Retinal pigment epithelial cell (primary cell): ENCODE measurements around the gene SF3B1.
A peak's percentile ranks its signal among the peaks of the same experiment; 100 is the strongest.
"Not testable (repeated sequence)": the region's sequence is repeated elsewhere in the genome, so short reads cannot be mapped to it uniquely, and the experiment has no call there.

Experiments
- DNase-seq: peaks from one replicate; pipeline ENCODE4 v3.0.0-alpha.2; 2010; ENCODE audit warnings: low read depth
- H3K4me3 ChIP-seq: 2 replicates; pipeline ENCODE4 v1.5.1; 2011; ENCODE audit warnings: mild to moderate bottlenecking, low read length, control low read depth, moderate library complexity
- TF ChIP-seq, protein P1 (sequence below): conservative IDR thresholded peaks from 2 replicates; pipeline ENCODE4 v1.5.1; 2011; ENCODE audit warnings: low read depth, low read length, control low read depth, inconsistent platforms

Gene SF3B1

DNA sequence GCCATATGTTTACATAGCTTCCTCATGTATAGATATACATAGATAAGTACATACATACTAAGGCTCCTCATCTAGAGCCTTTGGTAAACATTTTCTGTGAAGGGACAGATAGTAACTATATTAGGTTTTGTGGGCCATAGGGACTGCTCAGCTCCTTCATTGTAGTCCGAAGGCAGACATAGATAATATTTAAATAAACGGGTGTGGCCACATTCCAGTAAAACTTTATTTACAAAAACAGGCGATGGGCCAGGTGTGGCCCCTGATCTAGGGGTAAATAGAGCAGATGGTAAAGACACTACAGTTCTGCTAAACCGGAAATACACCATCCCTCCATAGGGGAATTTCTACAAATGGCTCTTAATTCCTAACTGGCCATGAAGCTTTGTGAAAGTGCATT lies 25.8 kb upstream of the SF3B1 start:
- DNase-seq = no peak
- no peak overlapping the region for H3K4me3 ChIP-seq
- TF ChIP-seq, protein P1, sequence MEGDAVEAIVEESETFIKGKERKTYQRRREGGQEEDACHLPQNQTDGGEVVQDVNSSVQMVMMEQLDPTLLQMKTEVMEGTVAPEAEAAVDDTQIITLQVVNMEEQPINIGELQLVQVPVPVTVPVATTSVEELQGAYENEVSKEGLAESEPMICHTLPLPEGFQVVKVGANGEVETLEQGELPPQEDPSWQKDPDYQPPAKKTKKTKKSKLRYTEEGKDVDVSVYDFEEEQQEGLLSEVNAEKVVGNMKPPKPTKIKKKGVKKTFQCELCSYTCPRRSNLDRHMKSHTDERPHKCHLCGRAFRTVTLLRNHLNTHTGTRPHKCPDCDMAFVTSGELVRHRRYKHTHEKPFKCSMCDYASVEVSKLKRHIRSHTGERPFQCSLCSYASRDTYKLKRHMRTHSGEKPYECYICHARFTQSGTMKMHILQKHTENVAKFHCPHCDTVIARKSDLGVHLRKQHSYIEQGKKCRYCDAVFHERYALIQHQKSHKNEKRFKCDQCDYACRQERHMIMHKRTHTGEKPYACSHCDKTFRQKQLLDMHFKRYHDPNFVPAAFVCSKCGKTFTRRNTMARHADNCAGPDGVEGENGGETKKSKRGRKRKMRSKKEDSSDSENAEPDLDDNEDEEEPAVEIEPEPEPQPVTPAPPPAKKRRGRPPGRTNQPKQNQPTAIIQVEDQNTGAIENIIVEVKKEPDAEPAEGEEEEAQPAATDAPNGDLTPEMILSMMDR = no peak

DNA sequence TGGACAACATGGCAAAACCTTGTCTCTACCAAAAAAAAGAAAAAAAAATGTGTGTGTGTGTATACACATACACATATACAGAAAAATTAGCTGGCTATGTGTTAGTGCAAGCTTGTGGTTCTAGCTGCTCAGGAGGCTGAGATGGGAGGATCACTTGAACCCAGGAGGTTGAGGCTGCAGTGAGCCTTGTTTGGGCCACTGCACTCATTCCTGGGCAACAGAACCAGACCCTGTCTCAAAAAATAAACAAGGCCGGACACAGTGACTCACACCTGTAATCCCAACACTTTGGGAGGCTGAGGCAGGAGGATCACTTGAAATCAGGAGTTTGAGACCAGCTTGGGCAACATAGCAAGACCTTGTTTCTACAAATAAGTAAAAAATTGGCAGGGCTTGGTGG lies 20.6 kb upstream of the SF3B1 start:
- H3K4me3 ChIP-seq = no peak overlapping the region
- no peak for DNase-seq
- TF ChIP-seq, protein P1 = no peak

DNA sequence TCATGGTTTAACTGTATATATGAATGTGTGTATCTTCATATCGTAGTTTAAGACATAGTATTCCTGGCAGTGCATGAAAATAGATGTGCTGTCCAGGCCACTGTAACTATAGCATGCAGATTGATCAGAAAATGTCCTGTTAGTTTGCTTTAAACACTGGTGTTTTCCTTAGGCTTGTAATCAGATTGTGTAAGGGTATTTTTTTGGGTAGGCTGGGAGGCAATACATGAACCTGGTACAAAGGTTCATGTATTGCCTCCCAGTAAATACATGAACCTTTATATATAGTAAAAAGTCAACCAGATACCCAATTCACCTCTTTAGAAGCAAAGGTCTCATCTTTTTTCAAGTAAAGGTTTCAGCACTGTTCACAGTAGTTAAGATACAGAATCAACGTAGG lies 20.1 kb upstream of the SF3B1 start:
- peak overlapping the region; percentile 99 for H3K4me3 ChIP-seq
- TF ChIP-seq, protein P1 = no peak
- DNase-seq = no peak

DNA sequence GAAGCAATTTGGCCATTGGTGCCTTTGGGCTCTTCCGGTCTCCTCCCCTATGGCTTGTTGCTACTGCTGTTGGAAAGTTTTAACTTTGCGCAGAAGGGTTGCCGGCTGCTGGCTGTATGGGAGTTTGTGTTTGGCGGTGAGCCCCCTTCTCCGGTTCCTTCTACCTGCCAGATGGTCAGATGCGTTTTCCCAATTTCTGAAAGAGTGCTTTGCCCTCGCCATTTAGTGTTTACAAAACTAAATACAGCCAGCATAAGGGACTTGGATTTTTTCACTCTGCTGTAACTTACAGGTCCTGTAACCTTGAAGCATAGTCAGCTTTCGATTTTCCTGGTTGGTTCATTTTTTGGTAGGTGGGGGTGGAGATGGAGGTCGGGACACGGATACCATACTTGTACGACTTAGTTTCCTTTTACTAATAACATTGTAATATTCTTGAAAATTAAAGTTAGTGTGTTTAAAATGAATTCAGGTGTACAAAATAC lies 19.1 kb upstream of the SF3B1 start:
- TF ChIP-seq, protein P1 = no peak
- peak overlapping the region; percentile 99 for H3K4me3 ChIP-seq
- peak; percentile 83 for DNase-seq

DNA sequence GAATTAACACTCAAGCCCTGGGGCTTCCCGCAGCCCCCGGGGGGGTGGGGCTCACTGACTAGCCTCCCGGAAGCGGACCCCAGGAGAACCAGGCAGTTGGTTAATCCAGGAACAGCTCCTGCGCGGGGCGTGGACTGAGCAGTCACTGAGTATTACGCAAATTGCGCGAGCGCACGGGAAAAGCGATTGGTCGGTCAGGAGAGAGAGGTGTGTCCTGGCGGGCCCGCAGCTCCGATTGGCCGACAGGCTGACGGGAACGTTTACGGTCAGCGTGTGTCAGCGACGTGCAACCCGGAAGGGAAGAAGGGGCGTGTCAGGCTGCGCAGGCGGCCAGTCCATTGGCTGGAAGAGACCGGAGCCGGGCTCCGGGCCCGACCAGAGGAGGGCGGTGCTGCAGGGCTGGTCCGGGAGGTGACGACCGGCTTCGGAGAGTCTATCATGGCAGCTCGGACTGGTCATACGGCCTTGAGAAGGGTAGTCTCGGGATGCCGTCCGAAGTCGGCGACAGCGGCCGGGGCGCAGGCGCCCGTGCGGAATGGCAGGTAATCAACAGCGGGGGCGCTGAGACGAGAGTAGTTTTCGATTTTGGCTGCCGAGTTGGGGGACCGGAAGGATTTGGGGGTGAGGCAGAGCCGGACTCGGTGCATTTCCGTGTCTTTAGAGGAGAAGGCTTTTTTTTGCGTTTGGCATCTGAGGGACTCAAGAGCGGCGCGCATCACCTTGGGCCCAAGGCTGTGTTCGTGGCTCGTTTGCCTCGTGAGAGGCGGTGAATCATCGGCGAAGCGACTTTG lies 18.5 kb upstream of the SF3B1 start, which contains the start of gene COQ10B:
Gene COQ10B (plus strand): TSS at position 430 of the 791 bp plus-strand sequence. CDS start 9 bp downstream, at position 439.
- DNase-seq = peak; percentile 99
- TF ChIP-seq, protein P1 = peak; percentile 22
- H3K4me3 ChIP-seq = peak within 1 kb of the TSS; percentile 99

DNA sequence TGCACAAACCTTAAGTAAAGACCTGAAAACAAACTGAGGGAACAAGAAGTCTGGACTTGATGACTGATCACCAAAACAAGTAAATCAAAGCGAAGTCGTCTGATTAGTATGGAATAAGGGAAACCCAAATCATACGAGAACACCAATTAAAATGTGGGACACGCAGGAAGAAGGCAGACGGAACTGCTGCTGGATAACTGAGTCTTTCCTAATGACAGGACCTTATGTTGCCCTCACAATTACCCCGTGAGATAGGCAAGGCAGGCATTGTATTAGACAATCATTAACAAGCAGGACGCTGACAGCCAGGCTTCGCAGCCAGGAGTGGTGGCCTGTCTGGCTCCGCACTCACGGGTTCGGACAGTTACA lies 17.9 kb upstream of the SF3B1 start:
- no peak for DNase-seq
- TF ChIP-seq, protein P1 = no peak
- H3K4me3 ChIP-seq = peak overlapping the region; percentile 99

DNA sequence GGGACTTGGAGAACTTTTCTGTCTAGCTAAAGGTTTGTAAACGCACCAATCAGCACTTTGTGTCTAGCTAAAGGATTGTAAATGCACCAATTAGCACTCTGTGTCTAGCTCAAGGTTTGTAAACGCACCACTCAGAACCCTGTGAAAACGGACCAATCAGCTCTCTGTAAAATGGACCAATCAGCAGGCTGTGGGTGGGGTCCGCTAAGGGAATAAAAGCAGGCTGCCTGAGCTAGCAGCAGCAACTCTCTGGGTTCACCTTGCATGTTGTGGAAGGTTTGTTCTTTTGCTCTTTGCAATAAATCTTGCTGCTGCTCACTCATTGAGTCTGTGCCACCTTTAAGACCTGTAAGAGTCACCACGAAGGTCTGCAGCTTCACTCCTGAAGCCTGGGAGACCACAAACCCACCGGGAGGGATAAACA lies 16.1 kb upstream of the SF3B1 start:
- not testable (repeated sequence) for DNase-seq, H3K4me3 ChIP-seq
